Prostate gland (tissue), 2 donors: ENCODE measurements around the gene DNASE1.

Source experiments
- POLR2A ChIP-seq: fragments of 450-650 bp; IDR thresholded peaks from one replicate; pipeline ENCODE4 v1.6.1; 2016; ENCODE audit warnings: antibody characterized with exemption, mild to moderate bottlenecking
- TF ChIP-seq, protein P1 (sequence below), 4 experiments: fragments of 200-600 bp in 2 of 4; fragments of 450-650 bp in 2 of 4; sonication (generic) in 2 of 4; IDR thresholded peaks; 1 replicate in 3 of 4; 2 replicates in 1 of 4; pipeline ENCODE4 v1.5.1; 2016 to 2019; ENCODE audit warnings: antibody characterized with exemption in 4 of 4, mild to moderate bottlenecking in 2 of 4, moderate library complexity in 2 of 4

DNA sequence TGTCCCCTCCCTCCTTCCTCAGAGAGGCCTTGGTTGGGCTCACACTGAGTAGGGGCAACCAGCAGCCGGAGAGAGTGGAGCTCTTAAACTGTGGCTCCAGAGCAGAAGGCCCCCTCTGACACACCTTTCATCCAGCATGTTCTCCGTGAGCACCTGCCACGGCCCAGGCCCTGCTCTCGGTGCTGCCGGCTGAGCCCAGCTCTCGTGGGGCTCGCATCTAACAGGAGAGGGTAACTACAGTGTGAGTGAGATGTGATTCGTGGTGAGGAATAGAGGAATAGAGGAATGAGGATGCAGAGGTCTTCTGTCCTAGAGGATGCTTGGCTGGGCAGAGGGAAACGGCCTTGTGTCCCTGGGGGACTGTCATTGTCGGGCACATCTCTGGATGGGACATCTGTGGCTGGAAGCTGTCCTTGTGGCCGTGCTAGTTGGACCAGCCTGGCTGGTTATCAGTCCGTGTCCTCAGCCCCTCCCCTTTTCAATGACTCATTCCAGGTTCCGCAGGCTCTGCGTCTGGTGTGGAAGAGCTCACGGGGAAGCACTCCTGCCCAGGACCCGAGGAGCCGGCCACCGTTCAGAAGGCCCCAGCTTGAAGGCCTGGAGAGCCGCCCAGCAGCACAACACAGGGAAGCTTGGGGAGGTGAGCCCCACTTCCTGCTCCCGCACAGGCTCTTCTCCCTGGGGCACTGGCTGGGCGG lies 11.9 kb upstream of the DNASE1 start:
- TF ChIP-seq, protein P1, sequence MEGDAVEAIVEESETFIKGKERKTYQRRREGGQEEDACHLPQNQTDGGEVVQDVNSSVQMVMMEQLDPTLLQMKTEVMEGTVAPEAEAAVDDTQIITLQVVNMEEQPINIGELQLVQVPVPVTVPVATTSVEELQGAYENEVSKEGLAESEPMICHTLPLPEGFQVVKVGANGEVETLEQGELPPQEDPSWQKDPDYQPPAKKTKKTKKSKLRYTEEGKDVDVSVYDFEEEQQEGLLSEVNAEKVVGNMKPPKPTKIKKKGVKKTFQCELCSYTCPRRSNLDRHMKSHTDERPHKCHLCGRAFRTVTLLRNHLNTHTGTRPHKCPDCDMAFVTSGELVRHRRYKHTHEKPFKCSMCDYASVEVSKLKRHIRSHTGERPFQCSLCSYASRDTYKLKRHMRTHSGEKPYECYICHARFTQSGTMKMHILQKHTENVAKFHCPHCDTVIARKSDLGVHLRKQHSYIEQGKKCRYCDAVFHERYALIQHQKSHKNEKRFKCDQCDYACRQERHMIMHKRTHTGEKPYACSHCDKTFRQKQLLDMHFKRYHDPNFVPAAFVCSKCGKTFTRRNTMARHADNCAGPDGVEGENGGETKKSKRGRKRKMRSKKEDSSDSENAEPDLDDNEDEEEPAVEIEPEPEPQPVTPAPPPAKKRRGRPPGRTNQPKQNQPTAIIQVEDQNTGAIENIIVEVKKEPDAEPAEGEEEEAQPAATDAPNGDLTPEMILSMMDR (IDR thresholded peaks at IDR 0.05), result peak in 1 of 4 experiments; percentile 11
- TF ChIP-seq POLR2A, result no peak
